Osteocyte (in vitro differentiated cells): ENCODE measurements around the gene LOXL1. TPM values are rescaled to one million over a fixed set of nuclear protein-coding genes. Genes with fewer than 3 reads are reported as not detected.

Experiments
- DNase-seq: peaks from one replicate; pipeline ENCODE4 v3.0.0; 2021; ENCODE audit warnings: mixed read lengths; ENCODE audit not compliant: unreplicated experiment; ENCODE audit errors: extremely low spot score
- H3K27ac Mint-ChIP-seq: one replicate; pipeline ENCODE4 v1.8.0; 2021; ENCODE audit warnings: mild to moderate bottlenecking, mixed read lengths; ENCODE audit not compliant: unreplicated experiment
- H3K27me3 Mint-ChIP-seq: one replicate; pipeline ENCODE4 v1.8.0; 2021; ENCODE audit warnings: mixed read lengths; ENCODE audit not compliant: unreplicated experiment
- H3K36me3 Mint-ChIP-seq: one replicate; pipeline ENCODE4 v1.8.0; 2021; ENCODE audit warnings: mixed read lengths; ENCODE audit not compliant: unreplicated experiment
- H3K4me1 Mint-ChIP-seq: one replicate; pipeline ENCODE4 v1.8.0; 2021; ENCODE audit warnings: mixed read lengths; ENCODE audit not compliant: unreplicated experiment
- H3K4me3 Mint-ChIP-seq: one replicate; pipeline ENCODE4 v1.8.0; 2021; ENCODE audit warnings: mild to moderate bottlenecking, moderate library complexity, mixed read lengths; ENCODE audit not compliant: unreplicated experiment
- H3K9me3 Mint-ChIP-seq: one replicate; pipeline ENCODE4 v1.8.0; 2021; ENCODE audit warnings: mixed read lengths; ENCODE audit not compliant: unreplicated experiment
- CTCF ChIP-seq: fragments of 200-600 bp; sonication (generic); IDR thresholded peaks from 2 replicates; pipeline ENCODE4 v1.5.0; 2021; ENCODE audit warnings: antibody characterized with exemption, mild to moderate bottlenecking, moderate library complexity
- total RNA-seq: library from RNA; stranded (reverse); gene quantifications from 2 replicates; pipeline ENCODE4 v1.2.1, GENCODE V29; 2021

Gene LOXL1
- total RNA-seq, 1 donor from 2014 or later, result 417 TPM

DNA sequence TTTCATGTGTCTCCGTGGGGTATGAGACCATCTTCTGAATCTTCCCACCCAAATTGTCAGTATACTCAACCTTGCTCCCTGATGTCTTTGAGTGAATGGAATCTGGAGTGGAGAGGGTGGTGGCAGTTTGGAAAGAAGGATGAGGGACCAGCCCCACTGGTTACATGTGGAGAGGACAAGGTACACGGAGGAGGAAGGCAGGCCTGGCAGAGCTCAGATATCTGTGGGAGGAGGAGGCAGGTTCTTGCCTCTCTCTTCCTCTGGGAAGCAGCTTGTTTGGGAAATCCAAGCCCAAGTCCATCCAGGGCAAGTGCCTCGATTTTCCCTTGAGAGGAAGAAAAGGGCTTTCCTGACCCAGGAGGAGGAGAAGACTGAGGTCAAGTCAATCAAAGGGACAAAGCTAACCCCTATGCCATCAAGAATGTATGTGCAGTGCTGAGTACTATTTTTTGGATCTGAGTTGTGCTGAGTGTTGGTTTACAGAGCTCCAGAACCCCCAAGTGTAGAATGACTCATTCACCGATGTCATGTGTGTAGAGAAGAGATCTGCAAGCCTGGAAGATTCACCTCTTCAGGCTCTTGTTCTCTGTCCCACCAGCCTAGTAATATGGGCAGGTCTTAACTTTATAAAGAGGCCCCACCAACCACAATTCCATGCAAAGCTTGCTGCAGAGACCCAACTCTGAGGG lies 19.8 kb upstream of the LOXL1 start:
- H3K9me3 Mint-ChIP-seq, result no peaks in the 10 kb centered on the region
- H3K4me3 Mint-ChIP-seq, result no peak overlapping the region
- peaks cover 9% of the 10 kb centered on the region for H3K4me1 Mint-ChIP-seq
- no peak for TF ChIP-seq CTCF
- no peaks in the 10 kb centered on the region for H3K27me3 Mint-ChIP-seq
- no peak for DNase-seq
- peaks cover 23% of the 10 kb centered on the region for H3K36me3 Mint-ChIP-seq
- no peak overlapping the region for H3K27ac Mint-ChIP-seq

GRCh38 chr15:73907035-73907408 lies 19.2 kb upstream of the LOXL1 start:
- no peak for DNase-seq
- peaks cover 9% of the 10 kb centered on the region for H3K4me1 Mint-ChIP-seq
- H3K9me3 Mint-ChIP-seq, result no peaks in the 10 kb centered on the region
- no peak for TF ChIP-seq CTCF
- H3K27me3 Mint-ChIP-seq, result no peaks in the 10 kb centered on the region
- H3K4me3 Mint-ChIP-seq, result no peak overlapping the region
- H3K36me3 Mint-ChIP-seq, result peaks cover 23% of the 10 kb centered on the region
- H3K27ac Mint-ChIP-seq, result no peak overlapping the region

DNA sequence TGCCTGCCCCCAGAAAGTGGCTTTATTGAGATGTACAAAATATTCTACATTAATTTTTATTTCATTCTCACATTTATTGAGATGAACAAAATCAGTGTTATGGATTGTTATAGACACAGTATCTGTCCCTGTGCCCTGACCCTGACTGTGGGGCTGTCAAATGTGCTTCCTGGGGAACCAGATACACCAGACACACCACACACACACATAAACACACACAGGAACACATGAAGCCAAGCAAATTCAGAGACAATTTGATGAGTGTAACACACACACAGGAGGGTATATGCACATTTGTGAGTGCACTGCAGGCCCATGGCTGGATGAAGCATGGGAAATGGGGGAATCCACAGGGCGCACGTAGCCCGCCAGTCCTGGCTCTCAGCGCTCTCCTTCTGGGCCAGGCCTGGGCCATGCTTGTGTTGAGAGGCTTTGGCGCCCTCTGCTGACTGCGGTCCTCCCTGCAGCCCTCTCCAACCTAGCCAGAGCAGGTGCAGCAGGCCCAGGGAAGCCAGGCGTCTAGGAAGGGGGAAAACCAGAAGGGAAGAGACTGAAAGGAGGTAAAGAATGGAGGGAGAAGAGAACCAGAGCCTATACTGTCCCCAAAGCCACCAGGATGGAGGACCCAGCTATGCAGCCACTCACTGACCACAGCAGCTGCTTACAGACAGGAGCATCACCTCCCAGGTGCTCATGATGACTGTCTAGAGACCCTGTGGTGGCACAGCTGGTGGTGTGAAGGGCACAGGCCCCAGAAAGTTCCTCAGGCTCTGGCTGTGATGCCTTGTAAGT lies 18.0 kb upstream of the LOXL1 start:
- Mint-ChIP-seq H3K9me3 (no peaks in the 10 kb centered on the region), H3K4me1 (peaks cover 7% of the 10 kb centered on the region), H3K36me3 (peaks cover 27% of the 10 kb centered on the region), H3K27me3 (no peaks in the 10 kb centered on the region), H3K27ac (no peak overlapping the region), H3K4me3 (no peak overlapping the region)
- DNase-seq, result peak; percentile 93
- TF ChIP-seq CTCF, result peak; percentile 93

- Mint-ChIP-seq H3K4me1 (peaks cover 7% of the 10 kb centered on the region), H3K36me3 (peaks cover 27% of the 10 kb centered on the region), H3K27ac (no peak overlapping the region), H3K9me3 (no peaks in the 10 kb centered on the region), H3K4me3 (no peak overlapping the region), H3K27me3 (no peaks in the 10 kb centered on the region)
- no peak for TF ChIP-seq CTCF
- no peak for DNase-seq
Measured at GRCh38 chr15:73908822-73909122, 17.5 kb upstream of the LOXL1 start.

GRCh38 chr15:73909651-73910050 lies 16.6 kb upstream of the LOXL1 start:
- no peak overlapping the region for H3K4me3 Mint-ChIP-seq
- no peak for DNase-seq
- TF ChIP-seq CTCF, result no peak
- no peaks in the 10 kb centered on the region for H3K9me3 Mint-ChIP-seq
- no peak overlapping the region for H3K27ac Mint-ChIP-seq
- H3K4me1 Mint-ChIP-seq, result peaks cover 7% of the 10 kb centered on the region
- peaks cover 26% of the 10 kb centered on the region for H3K36me3 Mint-ChIP-seq
- no peaks in the 10 kb centered on the region for H3K27me3 Mint-ChIP-seq
